Head of caudate nucleus (tissue), 42 donors: ENCODE measurements around the gene TRMT61A.

Experiments used
- DNase-seq, 42 donors: peaks; one replicate each; pipeline versions ENCODE4 v3.0.0 to v3.0.0-alpha.2; 2020 to 2021; ENCODE audit warnings: mixed read lengths in 7 of 42
- intact Hi-C: fragments of 100-400 bp; cut with DNase I; formaldehyde crosslinking; loops from one replicate; pipeline ENCODE4 v1.15.0; 2022

The TRMT61A gene

GRCh38 chr14:103569408-103569807 is 40.4 kb downstream of the TRMT61A start:
- no peak for DNase-seq
- intact Hi-C loops: loop anchor here (10.0 kb wide), 1 partner anchor 355 kb away; the partner anchor contains the start of gene TDRD9

- intact Hi-C loops: loop anchor here (10.0 kb wide), 2 partner anchors 51 to 141 kb away; partner anchors contain the start of genes KLC1, XRCC3 and ZFYVE21
- DNase-seq: no peak
These were observed 45.1 kb downstream of the TRMT61A start for GRCh38 chr14:103574104-103574503.

- intact Hi-C loops: loop anchor here (10.0 kb wide), 2 partner anchors 50 to 140 kb away; partner anchors contain the start of genes KLC1, XRCC3 and ZFYVE21
- DNase-seq: no peak
These were observed 45.8 kb downstream of the TRMT61A start for GRCh38 chr14:103574707-103575285.

- intact Hi-C loops: loop anchor here (10.0 kb wide), 2 partner anchors 48 to 138 kb away; partner anchors contain the start of genes KLC1, XRCC3 and ZFYVE21
- peak; percentile 52 to 95 (median 83) for DNase-seq
These were observed 47.5 kb downstream of the TRMT61A start for GRCh38 chr14:103576371-103577024.

GRCh38 chr14:103578401-103579075 is 49.5 kb downstream of the TRMT61A start:
- DNase-seq: peak in 3 of 42 donors; percentile 17 to 61 (median 32)
- intact Hi-C loops: loop anchor here (10.0 kb wide), 2 partner anchors 46 to 136 kb away; partner anchors contain the start of genes KLC1, XRCC3 and ZFYVE21

- DNase-seq: no peak
- intact Hi-C loops: no loop called here
These were observed 52.2 kb downstream of the TRMT61A start for GRCh38 chr14:103581206-103581605.

GRCh38 chr14:103581954-103582703 is 53.1 kb downstream of the TRMT61A start:
- intact Hi-C loops: no loop called here
- DNase-seq: no peak

GRCh38 chr14:103584326-103584915 is 55.4 kb downstream of the TRMT61A start:
- DNase-seq: no peak
- intact Hi-C loops: no loop called here
